Stimulated activated CD4-positive, alpha-beta T cell treated with anti-CD3 and anti-CD28 coated beads, Interleukin-1b, Interleukin-23, amount 100 ng/mL, for 48 hours (primary cell): ENCODE results near the gene RIPOR1.

ENCODE experiments used
- DNase-seq: peaks from one replicate; pipeline ENCODE4 v3.0.0-alpha.2; 2020

The RIPOR1 gene

DNA sequence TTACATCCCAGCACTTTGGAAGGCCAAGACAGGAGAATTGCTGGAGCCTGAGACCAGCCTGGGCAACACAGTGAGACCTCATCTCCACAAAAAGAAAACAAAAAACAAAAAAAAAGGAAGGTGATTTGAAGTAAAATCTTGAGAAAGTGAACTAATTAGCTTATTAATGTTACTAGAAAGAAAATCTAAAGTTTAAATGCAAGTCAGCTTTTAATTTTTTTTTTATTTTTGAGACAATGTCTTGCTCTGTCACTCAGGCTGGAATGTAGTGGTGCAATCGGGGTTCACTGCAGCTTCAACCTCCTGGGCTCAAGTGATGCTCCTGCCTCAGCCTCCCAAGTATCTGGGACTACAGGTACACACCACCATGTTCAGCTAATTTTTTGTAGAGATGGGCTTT lies 30.2 kb downstream of the RIPOR1 start:
- no peak for DNase-seq

DNA sequence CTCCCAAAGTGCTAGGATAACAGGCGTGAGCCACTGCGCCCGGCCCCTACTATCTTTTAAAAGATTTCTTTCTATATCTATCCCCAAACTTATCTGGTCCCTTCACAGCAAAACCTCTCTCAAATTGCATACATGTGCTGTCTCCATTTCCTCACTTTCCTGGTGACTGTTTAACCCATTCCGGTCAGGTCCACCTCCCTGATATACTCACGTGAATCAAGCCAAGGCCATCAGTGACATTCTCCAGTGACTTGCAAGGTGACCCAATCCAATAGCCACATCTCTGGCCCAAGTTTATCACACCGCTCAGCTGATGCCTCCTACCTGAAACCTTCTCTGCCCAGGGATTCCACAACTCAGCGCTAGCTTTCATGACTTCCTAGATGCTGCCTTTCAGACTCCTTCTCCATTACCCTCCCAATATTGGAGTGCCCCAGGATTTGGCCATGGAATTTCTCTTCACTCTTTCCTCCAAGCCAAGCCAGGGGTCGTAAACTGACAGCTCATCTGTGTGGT lies 32.3 kb downstream of the RIPOR1 start:
- no peak for DNase-seq

- no peak for DNase-seq
Measured at GRCh38 chr16:67561501-67561823, 32.8 kb downstream of the RIPOR1 start.

- DNase-seq: peak; percentile 98
Measured at GRCh38 chr16:67561824-67562525, 33.3 kb downstream of the RIPOR1 start.

- DNase-seq: peak; percentile 80
Measured at GRCh38 chr16:67562526-67562917, 33.9 kb downstream of the RIPOR1 start, which contains the start of gene CTCF. Gene CTCF, plus strand, starts transcription at chr16:67562526. Its CDS starts 48,307 bp downstream, at chr16:67610833.

GRCh38 chr16:67562918-67563707 lies 34.5 kb downstream of the RIPOR1 start:
- DNase-seq: peak; percentile 60

GRCh38 chr16:67563708-67564468 lies 35.3 kb downstream of the RIPOR1 start:
- no peak for DNase-seq

DNA sequence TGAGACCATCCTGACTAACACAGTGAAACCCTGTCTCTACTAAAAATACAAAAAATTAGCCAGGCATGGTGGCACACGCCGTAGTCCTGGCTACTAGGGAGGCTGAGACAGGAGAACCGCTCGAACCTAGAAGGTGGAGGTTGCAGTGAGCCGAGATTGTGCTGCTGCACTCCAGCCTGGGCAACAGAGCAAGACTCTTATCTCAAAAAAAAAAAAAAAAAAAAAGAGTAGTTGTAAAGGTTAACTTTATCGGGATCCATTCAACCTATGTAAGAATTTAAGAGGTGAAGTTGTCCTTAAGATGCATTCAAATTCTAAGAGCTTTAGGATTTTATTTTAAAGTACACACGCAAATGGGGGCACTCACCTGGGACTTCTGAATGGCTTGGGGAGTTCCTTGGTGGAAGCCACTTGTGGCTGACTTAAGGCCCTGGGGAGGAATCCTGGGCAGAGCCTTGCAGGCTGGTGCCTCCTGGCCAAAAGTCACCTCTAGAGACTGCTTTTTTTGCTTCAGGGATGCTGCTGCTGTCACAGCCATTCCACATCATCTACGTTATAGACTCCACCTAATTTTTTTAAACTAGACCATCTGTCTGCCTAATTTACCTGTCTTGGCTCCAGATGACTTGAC lies 37.0 kb downstream of the RIPOR1 start:
- no peak for DNase-seq

DNA sequence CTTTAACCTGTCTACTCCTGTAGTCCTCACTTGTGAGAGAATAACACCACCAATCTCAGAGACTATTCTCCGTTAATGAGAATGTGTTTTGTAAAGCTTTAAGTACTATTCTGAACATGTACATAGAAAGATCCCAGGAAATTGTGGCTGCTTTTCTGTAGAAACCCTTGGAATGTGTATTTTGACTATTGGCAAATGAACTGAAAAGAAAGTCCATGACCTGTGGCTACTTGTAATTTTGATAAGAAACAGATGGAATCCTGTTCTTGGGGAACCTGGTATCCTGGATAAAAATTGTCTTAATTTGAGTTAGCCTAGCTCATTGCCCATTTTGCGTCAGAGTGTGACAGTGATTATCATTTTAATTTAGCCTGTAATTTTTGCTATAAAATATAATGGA lies 42.8 kb downstream of the RIPOR1 start:
- no peak for DNase-seq

DNA sequence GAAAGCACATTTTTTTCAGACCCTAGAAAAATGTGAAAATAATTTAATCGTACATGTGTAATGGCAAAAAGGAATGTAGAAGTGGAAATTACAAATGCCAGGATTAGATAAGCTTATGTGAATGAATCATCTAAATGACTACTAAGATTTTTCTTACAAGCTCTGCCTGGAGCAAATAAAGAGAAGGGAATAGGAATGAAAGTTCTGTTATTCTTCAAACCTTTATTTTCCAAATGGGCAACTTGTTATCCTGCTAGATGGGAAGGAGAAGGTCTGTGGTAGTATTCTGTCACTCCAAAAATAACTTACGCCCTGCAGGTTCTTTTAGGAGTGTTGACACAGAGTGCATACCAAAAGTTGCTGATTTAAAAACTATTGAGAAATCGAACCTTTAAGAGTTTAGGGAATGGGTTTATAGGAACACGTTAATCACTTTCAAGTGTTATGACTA lies 43.4 kb downstream of the RIPOR1 start:
- DNase-seq: no peak

- no peak for DNase-seq
Measured at GRCh38 chr16:67579686-67580085, 51.1 kb downstream of the RIPOR1 start.

DNA sequence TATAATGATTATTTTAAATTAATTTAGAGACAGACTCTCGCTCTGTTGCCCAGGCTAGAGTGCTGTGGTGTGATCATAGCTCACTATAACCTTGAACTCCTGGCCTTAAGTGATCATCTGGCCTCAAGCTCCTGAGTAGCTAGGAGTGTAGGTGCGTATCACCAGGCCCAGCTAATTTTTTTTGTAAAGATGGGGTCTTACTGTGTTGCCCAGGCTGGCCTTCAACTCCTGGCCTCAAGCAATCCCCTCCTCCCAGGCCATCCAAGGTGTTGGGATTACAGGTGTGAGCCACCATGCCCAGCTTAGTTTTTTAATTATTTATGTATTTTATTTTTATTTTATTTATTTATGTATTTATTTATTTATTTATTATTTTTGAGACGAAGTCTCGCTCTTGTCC lies 51.6 kb downstream of the RIPOR1 start:
- no peak for DNase-seq

DNA sequence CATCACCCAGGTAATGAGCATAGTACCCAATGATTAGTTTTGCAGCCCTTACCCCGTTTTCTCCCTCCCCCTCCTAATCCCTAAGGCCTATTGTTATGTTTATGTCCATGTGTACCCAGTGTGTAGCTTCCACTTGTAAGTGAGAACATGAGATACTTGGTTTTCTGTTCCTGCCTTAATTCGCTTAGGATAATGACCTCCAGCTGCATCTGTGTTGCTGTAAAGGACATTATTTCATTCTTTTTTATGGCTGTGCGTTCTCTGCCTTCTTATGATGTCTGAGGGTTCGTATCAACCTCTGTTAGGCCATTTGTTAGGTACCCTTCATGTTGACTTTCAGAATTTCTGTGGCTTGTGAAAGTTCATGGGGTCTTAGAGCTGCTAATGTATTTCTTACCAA lies 64.7 kb downstream of the RIPOR1 start:
- no peak for DNase-seq

DNA sequence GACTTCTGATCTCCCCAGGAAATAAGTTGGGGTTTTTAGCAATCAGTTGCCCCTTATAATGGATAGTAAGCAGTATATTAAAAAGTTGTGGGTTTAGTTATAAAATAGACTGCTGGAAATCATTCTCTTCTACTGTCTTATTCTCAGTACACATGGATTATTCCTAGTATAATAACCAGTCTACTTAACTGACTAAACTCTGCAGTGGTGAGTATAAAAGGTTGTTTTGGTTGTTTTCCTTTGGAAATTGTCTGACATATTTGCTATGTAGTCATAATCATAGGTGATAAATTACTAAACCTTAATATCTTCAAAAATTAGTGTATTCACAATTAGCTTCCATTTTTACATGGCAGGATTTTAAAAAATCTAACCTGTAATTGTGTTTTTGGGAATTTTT lies 65.1 kb downstream of the RIPOR1 start:
- no peak for DNase-seq

- DNase-seq: no peak
Measured at GRCh38 chr16:67594256-67594915, 65.8 kb downstream of the RIPOR1 start.

DNA sequence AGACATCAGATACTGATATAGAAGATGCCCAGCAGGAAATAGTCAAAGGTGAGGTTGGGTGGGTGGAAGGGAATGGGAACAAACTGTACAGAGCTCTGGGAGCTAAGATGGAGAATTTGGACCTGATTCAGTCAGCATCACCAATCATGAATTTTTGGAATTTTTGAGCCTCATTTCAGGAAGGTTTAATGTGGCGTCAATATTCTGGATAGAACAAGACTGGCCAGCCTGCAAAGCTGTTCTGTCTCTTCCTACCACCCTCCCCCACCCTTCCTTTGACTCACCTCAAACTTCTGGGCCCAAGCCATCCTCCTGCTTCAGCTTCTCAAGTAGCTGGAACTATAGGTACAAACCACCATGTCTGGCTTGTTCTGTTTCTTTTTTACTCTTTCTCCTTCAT lies 66.3 kb downstream of the RIPOR1 start:
- peak; percentile 4 for DNase-seq
